ENCODE data around the gene SOCS1.

The SOCS1 gene

GRCh38 chr16:11259655-11260595 is 3.9 kb upstream of the SOCS1 start:
- no peak for DNase-seq

GRCh38 chr16:11258553-11259492 is 2.8 kb upstream of the SOCS1 start:
- DNase-seq = no peak

- peak; percentile 33 for DNase-seq
Measured at GRCh38 chr16:11257131-11257938, 1.3 kb upstream of the SOCS1 start.

DNA sequence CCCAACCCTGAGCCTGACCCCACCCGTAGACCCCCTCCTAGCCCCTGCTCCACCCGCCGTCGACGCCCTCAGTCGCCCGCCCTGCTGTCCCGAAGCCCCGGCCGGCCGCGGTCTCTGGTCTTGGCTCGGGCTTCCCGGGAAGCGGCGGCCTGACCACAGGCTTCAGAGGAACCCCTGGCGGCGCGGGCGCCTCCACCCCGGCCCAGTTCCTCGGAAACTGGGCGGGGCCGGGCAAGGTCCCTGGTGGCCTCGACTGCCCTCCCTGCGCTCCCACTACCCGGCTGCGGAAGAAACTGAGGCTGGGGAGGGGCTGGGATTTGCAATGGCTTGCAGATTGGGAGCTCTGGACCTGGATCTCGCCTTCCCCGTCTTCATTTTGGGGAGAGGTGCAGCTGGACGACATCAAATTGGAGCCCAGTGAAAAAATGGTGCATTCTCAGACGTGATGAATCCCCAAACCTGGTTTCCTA is 692 bp upstream of the SOCS1 start:
- peak; percentile 42 for DNase-seq

DNA sequence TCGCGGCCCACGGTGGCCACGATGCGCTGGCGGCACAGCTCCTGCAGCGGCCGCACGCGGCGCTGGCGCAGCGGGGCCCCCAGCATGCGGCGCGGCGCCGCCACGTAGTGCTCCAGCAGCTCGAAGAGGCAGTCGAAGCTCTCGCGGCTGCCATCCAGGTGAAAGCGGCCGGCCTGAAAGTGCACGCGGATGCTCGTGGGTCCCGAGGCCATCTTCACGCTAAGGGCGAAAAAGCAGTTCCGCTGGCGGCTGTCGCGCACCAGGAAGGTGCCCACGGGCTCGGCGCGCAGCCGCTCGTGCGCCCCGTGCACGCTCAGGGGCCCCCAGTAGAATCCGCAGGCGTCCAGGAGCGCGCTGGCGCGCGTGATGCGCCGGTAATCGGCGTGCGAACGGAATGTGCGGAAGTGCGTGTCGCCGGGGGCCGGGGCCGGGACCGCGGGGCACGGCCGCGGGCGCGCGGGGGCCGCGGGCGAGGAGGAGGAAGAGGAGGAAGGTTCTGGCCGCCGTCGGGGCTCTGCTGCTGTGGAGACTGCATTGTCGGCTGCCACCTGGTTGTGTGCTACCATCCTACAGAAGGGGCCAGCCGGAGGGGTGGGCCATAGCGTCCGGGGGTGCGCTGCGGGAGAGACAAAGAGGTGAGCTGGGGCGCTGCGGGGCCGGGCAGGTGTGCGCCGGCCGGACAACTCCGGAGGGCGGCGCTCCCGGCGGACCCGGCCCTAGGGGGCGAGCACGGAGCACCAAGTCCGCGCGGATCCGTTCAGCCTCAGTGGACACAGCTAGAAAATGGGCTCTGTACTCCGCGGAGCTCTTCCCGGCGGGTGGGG is 879 bp downstream of the SOCS1 start:
- no peak for DNase-seq

DNA sequence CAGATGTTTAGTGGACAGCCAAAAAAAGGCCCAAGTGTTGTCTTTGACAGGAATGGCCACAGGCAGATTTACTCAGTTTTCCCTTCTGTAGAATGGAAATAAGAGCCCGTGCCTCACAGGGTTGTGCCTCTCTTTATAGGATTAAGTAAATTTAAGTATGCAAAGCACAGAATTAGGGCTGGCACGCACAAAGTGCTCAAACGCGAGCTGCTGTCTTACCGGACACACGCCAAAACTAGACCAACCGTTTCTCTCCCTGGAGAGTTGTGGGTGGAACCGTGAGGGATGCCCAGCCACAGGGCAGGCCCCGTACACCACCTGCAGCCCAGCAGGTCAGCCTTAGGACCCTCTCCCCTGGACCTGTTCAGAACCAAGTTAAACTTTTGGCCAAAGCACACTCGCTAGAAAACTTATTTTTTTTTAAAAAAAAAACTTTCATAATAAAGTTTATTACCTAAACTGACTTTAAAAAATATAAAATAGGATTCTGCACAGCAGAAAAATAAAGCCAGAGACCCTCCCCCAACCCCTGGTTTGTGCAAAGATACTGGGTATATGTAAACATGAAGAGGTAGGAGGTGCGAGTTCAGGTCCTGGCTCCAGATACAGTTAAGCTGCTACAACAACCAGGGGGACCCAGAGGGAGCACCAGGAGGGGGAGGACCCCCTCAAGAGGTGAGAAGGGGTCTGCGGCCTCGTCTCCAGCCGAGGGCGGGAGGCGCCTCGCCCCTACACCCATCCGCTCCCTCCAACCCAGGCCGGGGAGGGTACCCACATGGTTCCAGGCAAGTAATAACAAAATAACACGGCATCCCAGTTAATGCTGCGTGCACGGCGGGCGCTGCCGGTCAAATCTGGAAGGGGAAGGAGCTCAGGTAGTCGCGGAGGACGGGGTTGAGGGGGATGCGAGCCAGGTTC is 1.8 kb downstream of the SOCS1 start:
- DNase-seq = no peak

DNA sequence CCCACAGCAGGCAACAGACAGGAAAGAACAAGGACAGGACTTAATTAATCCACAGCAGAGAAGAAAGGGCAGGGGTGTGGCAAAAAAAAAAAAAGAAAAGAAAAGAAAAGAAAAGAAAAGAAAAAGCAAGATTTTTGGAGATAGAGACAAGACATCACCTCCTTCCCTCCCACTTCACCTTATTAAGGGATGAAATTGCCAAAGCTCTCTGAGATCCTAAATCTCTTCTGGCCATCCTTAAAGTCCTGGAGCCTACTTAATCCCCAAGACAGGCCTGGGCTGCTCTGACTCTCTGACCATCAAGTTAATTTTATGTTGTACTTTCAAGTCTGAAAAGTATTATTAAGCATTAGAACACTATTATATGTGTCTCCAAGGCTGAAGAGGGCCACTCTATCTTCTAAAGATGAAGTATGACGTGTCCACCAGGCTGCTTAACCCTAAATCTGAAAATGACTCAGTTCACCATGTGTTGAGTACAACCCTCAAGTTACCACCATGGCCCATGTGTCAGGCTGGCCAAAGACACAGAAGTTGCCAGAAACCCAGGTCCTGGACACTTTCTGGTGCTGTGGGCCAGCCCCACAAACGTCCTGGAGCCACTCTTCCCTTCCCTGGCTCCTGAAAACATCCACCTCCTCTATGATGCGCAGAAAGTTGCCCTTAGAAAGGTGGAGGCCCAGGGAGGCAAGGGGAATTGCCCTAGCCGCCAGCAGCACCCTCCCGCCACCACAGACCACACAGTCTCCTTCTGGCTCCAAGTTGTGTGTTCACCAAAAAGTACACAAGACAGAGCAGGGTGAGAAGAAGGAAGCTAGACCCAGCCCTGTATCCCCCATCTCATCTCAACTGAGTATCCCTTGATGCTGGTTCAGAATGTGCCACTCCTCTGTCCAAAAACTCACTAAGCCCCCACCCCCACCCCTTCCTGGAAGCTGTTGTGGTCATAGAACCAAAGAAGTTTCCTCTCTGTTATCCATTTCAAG is 2.7 kb downstream of the SOCS1 start:
- DNase-seq = no peak

DNA sequence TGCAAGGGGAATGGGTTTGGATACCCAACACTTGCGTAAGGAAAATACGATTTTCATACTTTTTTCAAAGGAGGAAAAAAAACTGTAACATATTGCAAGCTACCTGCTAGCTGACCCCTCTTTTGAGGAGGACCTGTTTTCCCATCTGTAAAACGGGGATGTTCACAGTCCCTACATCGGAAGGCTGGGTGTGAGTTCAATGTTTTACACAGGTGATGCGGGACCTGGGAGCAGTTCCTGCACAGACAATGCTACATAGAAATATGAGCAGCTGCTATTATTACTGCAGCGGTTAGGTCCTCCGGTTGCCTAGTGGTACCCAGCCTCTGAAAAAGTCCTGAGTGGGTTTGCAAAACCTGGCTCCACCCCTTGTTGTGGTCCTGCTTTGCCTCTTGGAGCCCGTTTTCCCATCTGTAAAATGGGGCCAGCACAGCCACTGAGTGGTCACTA is 3.5 kb downstream of the SOCS1 start:
- DNase-seq = no peak

GRCh38 chr16:11251525-11252481 is 4.2 kb downstream of the SOCS1 start:
- peak; percentile 20 for DNase-seq

GRCh38 chr16:11250786-11251524 is 5.0 kb downstream of the SOCS1 start:
- no peak for DNase-seq

DNA sequence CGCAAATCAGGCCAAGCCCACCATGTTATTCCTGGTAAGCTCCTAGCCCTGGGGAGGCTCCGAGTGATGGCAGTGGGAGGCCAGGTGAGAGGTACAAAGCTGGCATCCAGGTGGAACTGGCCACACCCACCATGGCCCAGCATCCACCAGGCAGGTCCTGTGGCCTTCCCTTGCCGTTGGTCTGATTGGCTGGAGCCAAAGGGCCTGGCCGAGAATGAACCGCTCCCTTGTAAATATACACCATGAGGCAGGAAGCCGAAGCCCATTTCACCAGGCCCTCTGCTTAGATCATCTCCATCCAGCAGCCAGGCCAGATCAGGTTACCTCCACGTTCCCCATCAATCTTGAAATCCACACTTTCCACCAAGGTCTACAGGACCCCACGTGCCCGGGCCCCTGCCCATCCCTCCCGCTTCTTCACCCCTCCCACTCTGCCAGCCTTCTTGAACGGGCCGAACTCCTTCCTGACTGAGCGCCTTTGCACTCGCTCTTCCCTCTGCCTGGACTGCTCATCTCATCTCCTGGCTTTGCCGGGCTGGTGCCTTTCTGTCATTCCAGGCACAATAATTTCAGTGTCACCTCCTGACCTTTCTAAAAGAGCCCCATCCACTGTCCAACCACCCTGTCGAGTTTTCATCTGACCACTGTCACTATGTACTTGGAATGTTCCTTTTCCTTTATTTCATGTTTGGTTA is 5.8 kb downstream of the SOCS1 start:
- DNase-seq = no peak

GRCh38 chr16:11249233-11250061 is 6.6 kb downstream of the SOCS1 start:
- DNase-seq = no peak

- DNase-seq = no peak
Measured at GRCh38 chr16:11248133-11248532, 7.9 kb downstream of the SOCS1 start.

DNA sequence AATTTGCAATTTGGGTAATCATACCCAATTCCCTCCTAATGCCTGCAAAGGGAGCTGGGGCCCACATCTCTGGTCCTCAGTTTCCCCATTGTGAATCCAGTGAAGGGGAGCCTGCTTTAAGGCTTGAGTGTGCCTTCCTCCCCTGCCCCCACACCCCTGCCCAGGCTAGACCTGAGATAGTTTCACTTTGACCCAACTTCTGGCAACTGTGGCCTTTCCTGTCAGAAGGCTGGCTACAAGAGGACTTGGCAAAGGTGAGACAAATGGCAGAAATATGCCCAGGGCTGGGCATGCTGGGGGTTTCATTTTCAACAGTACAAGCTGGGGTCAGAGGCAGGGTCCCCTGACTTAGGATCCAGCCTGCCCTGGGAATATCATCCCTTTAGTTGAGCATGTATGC is 10.0 kb downstream of the SOCS1 start:
- no peak for DNase-seq

DNA sequence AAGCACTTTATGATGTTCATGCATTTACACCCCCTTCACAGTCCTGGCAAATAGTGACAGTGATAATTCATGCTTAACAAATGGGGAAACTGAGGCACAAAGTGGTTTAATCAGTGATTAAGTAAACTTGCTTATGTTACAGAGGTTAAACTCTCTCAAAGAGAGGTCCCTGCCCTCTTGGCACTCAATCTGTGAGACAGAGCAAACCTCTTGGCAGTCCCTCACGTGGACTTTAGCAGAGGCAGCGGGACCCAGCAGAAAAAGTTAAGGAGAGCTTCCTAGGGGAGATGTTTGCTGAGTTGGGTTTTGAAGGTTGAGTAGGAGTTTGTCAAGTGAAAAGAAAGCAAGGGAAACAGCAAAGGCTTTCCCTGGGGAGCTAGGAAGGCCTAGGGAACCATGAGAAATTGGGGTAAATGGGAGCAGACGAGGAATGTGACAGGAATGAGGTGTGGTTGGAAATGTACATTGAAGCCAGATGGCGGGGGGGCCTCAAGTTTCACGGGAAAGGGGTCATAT is 10.7 kb downstream of the SOCS1 start:
- DNase-seq = no peak

All from GOT3 (cell line).